Adrenal gland (tissue), 12 donors: ENCODE data around the gene GALNT7. TPM values are rescaled to one million over a fixed set of nuclear protein-coding genes. Genes with fewer than 3 reads are reported as not detected.

Source experiments
- DNase-seq, 7 donors: peaks; one replicate each; pipeline ENCODE4 v3.0.0-alpha.2; 2019 to 2020
- H3K27ac ChIP-seq, 5 donors: fragments of 200-600 bp; sonication (generic) in 4 of 5; 1 replicate in 3 of 5; 2 replicates in 2 of 5; pipeline versions ENCODE4 v1.5.1 to v1.8.0; 2016 to 2020; ENCODE audit warnings: mild to moderate bottlenecking in 1 of 5
- H3K27me3 ChIP-seq: fragments of 200-600 bp; 2 replicates; pipeline ENCODE4 v1.8.0; 2021
- H3K36me3 ChIP-seq, 2 donors: fragments of 200-600 bp; replicated peaks in 1 of 2; 1 replicate in 1 of 2; 2 replicates in 1 of 2; pipeline versions ENCODE4 v1.5.1 to v1.8.0; 2018 to 2022
- H3K4me1 ChIP-seq, 2 donors: fragments of 200-600 bp; replicated peaks in 1 of 2; 1 replicate in 1 of 2; 2 replicates in 1 of 2; pipeline versions ENCODE4 v1.5.1 to v1.8.0; 2018 to 2021
- H3K4me3 ChIP-seq, 4 donors: fragments of 200-600 bp; sonication (generic) in 3 of 4; one replicate each; pipeline ENCODE4 v1.5.1; 2016 to 2018
- H3K9me3 ChIP-seq, 3 donors: fragments of 200-600 bp; sonication (generic) in 1 of 3; replicated peaks in 1 of 3; 1 replicate in 2 of 3; 2 replicates in 1 of 3; pipeline versions ENCODE4 v1.5.1 to v1.8.0; 2016 to 2021
- CTCF ChIP-seq, 6 experiments: fragments of 450-650 bp in 4 of 6; fragments of 200-600 bp in 2 of 6; sonication (generic) in 1 of 6; IDR thresholded peaks; 1 replicate in 5 of 6; 2 replicates in 1 of 6; pipeline versions ENCODE4 v1.5.1 to v1.8.0; 2016 to 2021; ENCODE audit warnings: antibody characterized with exemption in 6 of 6, mild to moderate bottlenecking in 2 of 6, moderate library complexity in 1 of 6
- POLR2A ChIP-seq, 2 donors: fragments of 450-650 bp; IDR thresholded peaks; one replicate each; pipeline ENCODE4 v1.6.1; 2017; ENCODE audit warnings: antibody characterized with exemption in 2 of 2, mild to moderate bottlenecking in 2 of 2, moderate library complexity in 1 of 2
- WGBS, 4 donors: extraction: QIAGEN DNeasy Blood & Tissue Kit in 2 of 4; methylation state at CpG; one replicate each; pipeline versions ENCODE4 v1.1.5 to v1.1.7; 2013 to 2017; 5-methylcytosine and 5-hydroxymethylcytosine counted together
- intact Hi-C, 2 donors: fragments of 100-400 bp; cut with DNase I; formaldehyde crosslinking; loops; one replicate each; pipeline versions ENCODE4 v1.14.1 to v1.15.0; 2022 to 2023
- polyA plus RNA-seq, 3 donors: library from polyadenylated mRNA; stranded (reverse); fragments of 200-250 nt in 2 of 3; fragments of 350-450 nt in 1 of 3; fragmentation: Illumina TruSeq in 1 of 3; extraction: RNeasy Lipid Tissue Mini Kit (QIAGEN cat#74804) in 1 of 3; gene quantifications; one replicate each; pipeline ENCODE4 v1.2.3, GENCODE V29; 2013 to 2014
- total RNA-seq, 9 donors: library from RNA; depleted of rRNA in 4 of 9; stranded (reverse); fragments of >200 nt in 4 of 9; fragments of 120-200 nt in 1 of 9; fragmentation: NEBNext Ultra II Directional in 1 of 9; extraction: Animal tissue kit (Norgen Biotek cat#: 25700) in 1 of 9; gene quantifications; one replicate each; pipeline versions ENCODE4 v1.1.0 to v1.2.4, GENCODE V29; 2013 to 2023
- donor health status: healthy with polysubstance abuse.
- donor health status: Bipolar disorder and iron deficiency.
- donor health status: DM: yes; HTN: yes; CAD: no.
- donor health status: DM: no; HTN: no; CAD: no.
- donor health status: DM: no; HTN: no; CAD: no.
- donor health status: DM: yes; HTN: yes; CAD: no.

Gene GALNT7
- total and polyA plus RNA-seq, 12 donors = 4.4 to 21.9 (median 10.3) TPM

DNA sequence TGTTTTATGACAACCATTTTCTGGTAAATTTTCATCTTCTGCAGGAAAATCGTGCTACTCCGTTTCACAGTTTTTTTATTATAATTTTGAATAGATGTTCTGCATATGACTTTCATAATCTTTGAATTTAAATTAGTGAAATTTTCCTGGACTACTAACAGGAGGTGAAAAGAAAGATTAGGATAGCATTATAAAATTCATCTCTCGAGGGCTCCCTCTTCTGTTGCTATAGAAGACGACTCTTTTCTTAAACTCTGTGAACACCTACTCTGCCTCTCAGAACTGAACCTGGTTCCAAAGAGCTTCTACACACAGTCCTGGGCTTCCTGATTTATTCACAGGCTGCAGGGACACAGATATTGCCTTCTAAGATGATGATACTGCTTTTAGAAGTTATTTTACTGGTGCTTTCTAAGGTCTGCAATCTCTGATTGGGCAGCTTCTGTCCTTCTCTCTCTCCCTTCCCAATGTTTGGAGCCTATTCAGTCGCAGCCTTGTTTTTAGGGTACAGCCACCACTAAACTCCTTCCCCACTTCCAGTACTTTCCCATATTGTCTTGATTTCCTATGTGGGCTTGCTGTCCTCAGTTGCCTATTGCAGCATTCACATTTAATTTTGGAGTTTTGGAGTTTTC is 192.1 kb downstream of the GALNT7 start:
- TF ChIP-seq CTCF (IDR thresholded peaks at IDR 0.05) (peak in 2 of 6 experiments; percentile 34 to 38), POLR2A (IDR thresholded peaks at IDR 0.05) (no peak)
- WGBS, 4 donors = 49 to 60% (median 54%) methylated on average over 5 of the region's 5 CpGs
- intact Hi-C loops = no loop called here

GRCh38 chr4:173362666-173363065 is 194.1 kb downstream of the GALNT7 start:
- Histone ChIP-seq H3K9me3 (no peaks in the 10 kb centered on the region), H3K4me1 (no peaks in the 10 kb centered on the region), H3K4me3 (no peak overlapping the region), H3K27ac (no peak overlapping the region), H3K36me3 (no peaks in the 10 kb centered on the region), H3K27me3 (no peaks in the 10 kb centered on the region)
- TF ChIP-seq POLR2A (IDR thresholded peaks at IDR 0.05) (no peak), CTCF (IDR thresholded peaks at IDR 0.05) (no peak)
- DNase-seq = no peak
- WGBS, 4 donors = 85 to 87% (median 87%) methylated on average over 3 of the region's 3 CpGs
- intact Hi-C loops = no loop called here

More for the DNA sequence above, 192.1 kb downstream of the GALNT7 start:
- no peak for DNase-seq
- H3K36me3 ChIP-seq = no peaks in the 10 kb centered on the region
- no peak overlapping the region for H3K4me3 ChIP-seq
- H3K4me1 ChIP-seq = no peaks in the 10 kb centered on the region
- no peaks in the 10 kb centered on the region for H3K27me3 ChIP-seq
- no peak overlapping the region for H3K27ac ChIP-seq
- H3K9me3 ChIP-seq = no peaks in the 10 kb centered on the region

DNA sequence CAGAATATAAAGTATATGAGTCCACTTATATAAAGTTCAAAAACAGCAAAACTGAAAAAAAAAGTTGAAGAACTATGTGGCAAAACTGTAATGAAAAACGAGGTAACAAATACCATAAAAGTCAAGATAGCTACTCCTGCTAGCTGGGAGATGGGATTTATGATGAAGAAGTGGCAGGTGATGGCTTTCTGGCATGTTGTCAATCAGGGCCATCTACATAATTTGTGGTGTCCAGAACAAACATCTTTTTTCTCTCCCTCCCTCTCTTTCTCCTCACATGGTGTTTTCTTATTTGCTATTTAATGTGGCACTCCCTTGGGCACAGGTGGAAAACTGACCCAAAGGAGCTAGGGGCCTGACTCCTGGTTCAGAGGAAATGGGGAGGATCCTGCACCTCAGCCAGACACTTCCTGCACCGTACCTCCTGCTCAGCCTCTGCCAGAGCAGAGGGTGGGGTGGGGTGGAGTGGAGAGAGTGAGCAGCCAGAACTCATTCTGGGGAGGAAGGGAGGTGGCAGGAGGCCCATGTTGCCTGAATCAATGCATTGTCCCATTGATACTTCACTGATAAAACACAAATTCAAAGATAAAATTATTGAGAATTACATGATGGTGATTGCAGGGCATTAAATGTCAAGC is 196.9 kb downstream of the GALNT7 start:
- Histone ChIP-seq H3K27me3 (no peaks in the 10 kb centered on the region), H3K9me3 (no peaks in the 10 kb centered on the region), H3K27ac (no peak overlapping the region), H3K4me1 (peaks cover 0 to 5% of the 10 kb centered on the region in 2 donors), H3K4me3 (no peak overlapping the region), H3K36me3 (no peaks in the 10 kb centered on the region)
- DNase-seq = no peak
- intact Hi-C loops = no loop called here
- 38 to 52% (median 43%) methylated on average over 2 of the region's 2 CpGs for WGBS, 4 donors
- TF ChIP-seq CTCF (IDR thresholded peaks at IDR 0.05) (no peak), POLR2A (IDR thresholded peaks at IDR 0.05) (no peak)

DNA sequence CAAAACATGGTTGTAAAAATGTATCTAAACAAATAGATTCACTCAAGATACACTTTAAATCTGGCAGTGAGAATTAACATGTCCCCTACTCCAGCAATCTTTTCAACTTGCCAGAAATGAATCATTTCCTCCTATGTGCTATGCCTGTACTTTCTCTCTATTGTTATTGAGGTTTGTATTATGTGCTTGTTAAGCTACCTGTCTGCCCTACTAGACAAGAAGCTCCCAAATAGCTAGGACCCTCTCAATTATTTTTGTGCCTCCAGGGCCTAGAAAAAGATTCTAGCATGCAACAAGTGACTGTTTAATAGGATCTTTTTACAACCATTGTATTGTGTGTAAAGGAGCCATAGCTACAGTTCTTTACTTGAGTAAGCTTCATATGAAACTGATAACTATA is 198.7 kb downstream of the GALNT7 start:
- no peak for TF ChIP-seq CTCF (IDR thresholded peaks at IDR 0.05)
- DNase-seq = no peak
- H3K27ac ChIP-seq = no peak overlapping the region
- no peaks in the 10 kb centered on the region for H3K27me3 ChIP-seq
- no peak overlapping the region for H3K4me3 ChIP-seq
- H3K9me3 ChIP-seq = no peaks in the 10 kb centered on the region
- intact Hi-C loops = no loop called here
- H3K36me3 ChIP-seq = no peaks in the 10 kb centered on the region
- H3K4me1 ChIP-seq = peaks cover 0 to 5% of the 10 kb centered on the region in 2 donors
